DMS153 treated with DMSO at 0.1 percent for 48 hours (cell line): ENCODE data around the gene JAZF1.
A peak's percentile ranks its signal among the peaks of the same experiment; 100 is the strongest.

Experiments
- DNase-seq: peaks from one replicate; lab custom pipeline; 2025; ENCODE audit not compliant: unreplicated experiment; lab: John Stamatoyannopoulos, UW

Gene JAZF1

DNA sequence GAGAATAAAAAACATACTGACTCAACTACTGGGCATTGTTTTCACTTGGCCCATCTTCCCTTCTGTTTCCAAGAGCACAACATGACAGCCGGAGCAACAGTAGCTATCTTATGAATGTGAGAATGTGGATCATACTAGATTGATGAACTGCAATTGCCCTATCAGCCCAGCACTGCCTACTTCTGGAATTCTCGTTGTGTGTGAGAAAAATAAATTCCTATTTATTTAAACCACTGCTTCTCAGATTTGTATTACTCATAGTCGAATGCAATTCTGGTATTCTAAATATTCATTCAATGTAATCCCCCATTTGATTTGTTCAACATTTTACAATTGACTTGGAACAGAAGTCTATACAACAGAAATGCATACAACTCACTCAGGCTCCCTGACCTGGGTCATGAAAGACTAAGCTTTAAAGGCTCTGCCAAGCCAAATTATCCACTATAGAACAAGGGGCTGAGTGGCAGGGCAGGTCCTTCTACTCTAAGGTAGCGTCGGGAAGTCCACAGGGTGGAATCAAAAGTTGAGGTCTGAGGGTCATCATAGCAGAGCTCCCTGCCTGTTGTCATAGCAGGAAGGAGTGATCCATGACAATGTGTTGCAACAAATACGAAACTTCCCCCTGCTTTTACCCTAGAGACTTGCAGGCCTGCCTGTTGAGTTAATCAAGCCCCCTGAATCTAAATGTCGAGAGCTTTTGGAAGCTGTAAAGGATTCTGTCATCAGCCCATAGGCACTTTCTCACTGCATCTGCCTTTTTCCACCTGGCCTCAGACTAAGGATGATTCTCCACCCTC, 12.4 kb upstream of the JAZF1 start:
- no peak for DNase-seq

DNA sequence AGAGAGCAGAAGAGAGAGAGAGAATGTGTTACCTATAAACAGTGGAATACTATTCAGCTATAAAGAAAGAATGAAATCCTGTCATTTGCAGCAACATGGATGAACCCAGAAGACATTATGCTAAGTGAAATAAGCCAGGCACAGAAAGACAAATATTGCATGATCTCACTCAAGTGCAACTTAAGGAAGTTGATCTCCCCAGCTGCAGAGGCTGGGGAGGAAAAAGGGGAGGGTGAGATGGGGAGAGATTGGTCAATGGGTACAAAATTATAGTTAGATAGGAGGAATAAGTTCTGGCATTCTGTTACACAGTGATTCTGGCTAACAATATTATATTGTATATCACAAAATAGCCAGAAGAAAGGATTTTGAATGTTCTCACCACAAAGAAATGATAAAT, 11.2 kb upstream of the JAZF1 start:
- no peak for DNase-seq

DNA sequence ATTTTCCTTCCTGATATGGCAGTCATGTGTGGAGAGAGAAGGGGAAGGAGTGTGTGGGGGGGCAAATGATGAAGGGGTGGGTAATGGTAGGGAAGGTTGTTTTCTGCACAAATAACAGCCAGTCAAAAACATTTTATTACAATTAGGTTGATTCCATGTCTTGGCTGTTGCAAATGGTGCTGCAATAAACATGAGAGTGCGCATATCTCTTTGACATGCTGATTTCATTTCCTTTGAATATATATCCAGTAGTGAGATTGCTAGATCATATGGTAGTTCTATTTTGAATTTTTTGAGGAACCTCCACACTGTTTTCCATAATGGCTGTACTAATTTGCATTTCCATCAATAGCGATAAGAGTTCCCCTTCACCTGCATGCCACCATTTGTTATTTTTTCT, 10.6 kb upstream of the JAZF1 start:
- no peak for DNase-seq

DNA sequence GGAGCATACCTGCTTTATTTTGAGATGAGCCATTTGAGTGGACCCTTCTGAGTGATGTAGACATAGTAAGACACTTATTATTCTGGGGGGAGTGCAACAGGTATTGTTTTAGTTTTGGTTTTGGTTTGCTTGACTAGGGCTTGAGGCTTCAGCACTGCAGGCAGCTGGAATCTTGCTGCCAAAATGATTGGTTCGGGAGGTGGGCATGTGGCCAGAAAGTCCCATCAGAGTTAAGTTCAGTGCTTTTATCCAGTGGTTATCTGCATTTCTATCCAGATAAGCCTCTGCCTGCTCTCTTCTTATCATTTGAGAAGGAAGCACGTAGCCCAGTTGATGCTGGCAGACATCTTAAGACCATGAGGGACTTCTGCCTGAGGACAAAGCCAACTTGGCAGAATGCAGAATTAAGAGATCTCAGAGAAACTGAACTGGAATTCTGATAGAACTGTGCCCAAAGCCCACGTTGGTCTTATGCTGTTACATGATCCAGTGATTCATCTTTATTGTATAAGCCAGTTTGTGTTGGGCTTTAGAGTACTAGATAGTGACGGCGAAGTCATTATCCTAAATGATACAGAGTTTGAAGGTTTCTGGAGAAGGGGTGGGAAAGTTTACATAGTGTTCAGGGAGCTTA, 9.6 kb upstream of the JAZF1 start:
- DNase-seq, result no peak

DNA sequence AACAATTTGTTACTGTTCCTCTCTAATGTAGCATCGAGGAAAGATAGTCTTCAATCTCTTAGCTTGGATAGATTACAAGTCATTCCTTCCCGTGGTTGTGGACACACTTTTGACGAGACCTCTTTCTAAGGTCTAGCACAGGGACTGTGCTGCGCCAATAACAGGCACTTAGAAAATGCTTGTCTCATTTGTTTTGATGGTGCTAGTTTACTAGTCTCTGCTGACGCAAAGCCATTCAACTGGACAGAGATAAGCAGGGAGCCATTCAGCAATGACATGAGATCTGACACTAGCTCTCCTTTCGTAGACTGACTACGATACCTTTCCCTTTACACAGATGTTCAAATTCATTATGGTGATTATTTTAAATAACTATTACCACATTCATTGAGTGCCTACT, 6.4 kb upstream of the JAZF1 start:
- no peak for DNase-seq

DNA sequence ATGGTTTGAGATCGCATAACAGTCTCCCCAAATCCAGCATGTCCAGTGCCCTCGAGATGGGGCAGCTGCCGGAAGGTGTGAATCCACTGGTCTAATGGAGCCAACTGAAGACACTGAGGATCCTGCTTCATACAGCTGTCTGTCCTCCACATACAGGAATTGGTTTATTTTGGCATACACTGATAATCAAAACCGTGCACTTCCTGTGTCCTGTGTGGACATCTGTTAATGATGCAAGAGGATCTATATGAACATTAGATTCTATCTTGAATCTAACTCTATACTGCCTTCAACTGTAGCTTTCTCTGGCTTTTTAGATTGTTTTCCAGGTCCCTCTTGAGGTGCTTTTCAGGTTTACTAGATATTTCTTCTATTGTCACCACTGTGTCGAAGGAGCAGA, 3.0 kb upstream of the JAZF1 start:
- DNase-seq, result no peak

DNA sequence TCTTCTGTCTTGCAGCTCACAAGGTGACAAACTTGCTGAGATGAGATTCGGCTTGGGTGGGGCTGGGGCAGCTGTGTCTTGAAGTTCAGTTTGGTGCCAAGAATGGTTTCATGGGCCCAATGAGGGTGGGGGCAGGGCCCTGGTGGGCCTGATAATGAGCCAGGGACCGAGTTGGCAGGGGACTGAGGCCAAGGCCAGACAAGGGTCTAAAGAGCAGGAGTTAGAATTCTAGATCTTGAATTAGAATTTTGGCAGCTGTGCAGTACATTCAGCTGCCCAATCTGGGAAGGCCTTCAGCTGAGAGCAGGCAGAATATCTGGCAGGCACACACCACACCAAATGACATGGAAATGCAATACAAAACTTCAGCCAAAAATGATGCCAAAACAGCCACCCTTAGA, 1.5 kb upstream of the JAZF1 start:
- no peak for DNase-seq

DNA sequence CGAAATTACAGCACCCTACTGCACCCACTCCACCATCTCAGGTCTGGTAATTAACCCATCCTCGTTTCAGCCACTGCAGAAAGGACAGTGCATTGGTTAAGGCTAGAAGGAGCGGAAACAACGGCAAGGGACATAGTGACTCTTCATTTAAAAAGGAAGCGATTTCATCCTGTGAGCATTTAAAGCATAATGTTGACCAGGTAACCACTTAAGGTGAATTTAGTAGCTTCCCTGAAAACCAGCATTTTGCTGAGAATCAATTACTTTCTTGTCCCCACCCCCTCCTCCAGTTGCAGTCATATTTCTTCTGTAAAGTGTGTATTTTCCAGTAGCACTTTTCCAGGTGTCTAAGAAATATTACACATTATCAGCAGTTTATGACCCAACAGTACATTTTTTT, 821 bp upstream of the JAZF1 start:
- no peak for DNase-seq

DNA sequence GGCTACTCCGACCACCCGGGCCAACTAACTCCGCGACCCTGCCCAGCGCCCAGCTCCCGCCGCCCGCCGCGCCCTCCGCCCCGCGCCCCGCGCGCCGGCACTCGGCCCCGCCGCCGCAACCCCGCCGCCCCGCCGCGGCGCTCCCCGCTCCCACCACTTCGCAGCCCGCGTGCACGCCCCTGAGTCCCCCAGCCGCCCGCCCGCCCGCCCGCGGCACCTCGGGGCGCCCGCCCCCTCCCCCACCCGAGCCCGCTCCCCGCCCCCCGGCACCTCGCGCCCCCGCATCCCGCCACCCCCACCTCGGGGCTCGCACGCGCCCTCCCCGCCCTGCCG, 598 bp downstream of the JAZF1 start:
- DNase-seq, result no peak

DNA sequence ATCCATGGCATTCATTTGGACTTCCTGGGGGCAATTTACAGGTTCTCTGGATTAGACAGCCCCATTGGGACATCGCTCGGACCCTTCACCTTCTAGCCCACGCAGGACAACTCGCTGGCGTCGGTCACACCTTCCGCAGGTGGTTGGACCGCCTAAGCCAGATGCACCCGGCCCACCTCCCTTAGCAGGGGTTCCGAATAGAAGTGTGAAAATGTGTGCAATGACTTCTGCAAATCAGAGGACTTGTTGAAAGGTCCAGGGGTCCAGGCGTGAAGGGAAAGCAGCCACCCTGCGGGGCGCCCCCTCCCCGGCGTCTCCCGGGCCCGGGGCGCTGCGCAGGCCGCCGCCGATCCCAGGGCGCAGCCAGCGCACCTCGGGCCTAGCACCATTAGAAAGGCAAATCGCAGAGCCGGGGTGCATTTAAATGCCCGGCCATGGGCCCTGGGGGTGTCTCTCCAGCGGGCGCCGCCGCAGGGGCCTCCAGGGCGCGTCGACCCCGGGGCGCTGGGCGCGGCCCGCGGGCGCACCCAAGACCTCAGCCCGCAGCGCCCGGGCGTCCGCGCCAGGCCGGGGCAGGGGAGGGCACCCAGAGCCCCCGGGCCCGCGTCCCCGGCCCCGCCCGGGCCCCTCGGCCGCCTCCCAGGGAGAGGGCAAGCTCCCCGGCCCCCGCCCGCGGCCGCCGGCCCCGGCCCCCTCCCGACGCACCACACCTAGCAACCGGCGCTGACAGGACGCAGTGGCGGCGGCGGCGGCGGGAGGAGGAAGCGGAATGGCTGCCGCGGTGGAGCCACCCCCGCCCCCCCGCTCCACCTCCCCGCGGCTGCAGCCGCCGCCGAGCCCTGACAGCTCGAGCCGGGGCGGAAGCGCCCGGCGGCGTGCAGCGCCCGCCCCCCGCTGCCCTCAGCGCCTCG, 1.2 kb downstream of the JAZF1 start:
- peak; percentile 64 for DNase-seq

DNA sequence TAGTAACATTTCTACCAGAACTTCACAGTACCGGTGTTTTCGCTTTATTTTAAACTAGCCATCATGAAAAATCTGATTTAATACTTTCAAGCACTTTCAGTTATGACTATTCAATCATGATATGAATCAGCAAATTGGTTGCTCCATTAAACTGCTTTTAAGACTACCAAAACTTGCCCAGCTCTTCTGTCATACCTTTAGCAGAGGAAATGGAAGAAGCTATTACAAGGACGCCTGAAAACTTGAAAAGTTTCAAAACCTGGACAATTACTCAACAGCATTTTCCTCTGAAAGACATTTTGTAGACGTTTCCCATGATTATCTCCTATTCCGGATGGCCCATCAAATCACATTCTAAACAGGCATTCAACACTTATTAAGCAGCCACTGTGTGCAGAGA, 2.0 kb downstream of the JAZF1 start:
- DNase-seq, result no peak

DNA sequence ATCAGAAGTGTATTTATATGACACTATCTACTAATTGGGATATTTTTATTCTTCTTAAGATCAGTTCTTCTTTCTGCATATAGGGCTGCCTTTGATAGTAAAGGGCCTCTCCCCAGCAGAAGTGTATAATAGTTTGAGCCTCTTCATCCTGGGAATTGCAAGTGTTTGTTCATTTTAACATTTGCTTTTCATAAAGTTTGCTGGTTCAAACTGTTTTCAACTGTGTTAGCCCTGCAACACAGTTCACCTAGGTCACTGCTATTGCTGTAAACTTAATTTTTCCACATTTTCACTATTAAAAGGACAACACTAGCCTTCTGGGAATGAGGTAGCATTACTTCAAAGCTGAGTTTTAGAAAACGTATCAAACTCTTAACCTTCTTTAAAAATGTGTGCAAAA, 2.8 kb downstream of the JAZF1 start:
- no peak for DNase-seq

DNA sequence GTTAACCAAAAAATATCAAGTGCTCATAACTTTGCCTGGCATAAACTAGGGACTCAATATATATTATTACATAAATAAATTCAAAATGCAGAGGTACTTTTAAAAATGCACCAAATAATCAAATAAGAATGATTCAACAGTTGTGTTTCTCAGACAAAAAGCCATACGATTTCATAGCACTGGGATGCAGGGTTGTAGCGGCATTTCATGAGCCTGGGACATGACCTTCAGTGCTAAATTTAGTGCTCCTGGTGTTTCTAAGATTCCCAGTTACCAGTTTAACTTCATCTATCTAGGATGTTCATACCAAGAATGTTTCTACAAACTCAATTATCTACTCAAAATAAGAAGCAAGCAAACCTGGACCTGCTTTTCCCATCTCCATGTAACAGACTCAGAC, 4.0 kb downstream of the JAZF1 start:
- no peak for DNase-seq

DNA sequence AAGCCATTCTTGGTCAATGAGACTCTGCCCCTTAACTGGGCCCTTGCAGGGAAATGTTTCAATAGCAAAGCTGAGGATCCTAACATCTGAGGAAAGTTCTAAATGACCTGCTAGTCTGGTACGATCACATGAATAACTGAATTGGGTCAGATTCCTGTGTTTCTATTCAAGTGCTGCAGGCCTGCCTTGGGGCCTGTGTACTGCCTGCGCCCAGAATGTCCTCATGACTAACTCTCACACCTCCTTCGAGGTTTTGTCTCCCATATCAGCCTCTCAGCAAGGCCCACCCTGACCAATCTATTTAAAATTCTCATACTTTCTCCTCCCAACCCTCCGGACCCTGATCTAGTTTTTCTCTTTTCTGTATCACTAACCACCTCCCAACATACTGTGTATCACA, 4.4 kb downstream of the JAZF1 start:
- no peak for DNase-seq

DNA sequence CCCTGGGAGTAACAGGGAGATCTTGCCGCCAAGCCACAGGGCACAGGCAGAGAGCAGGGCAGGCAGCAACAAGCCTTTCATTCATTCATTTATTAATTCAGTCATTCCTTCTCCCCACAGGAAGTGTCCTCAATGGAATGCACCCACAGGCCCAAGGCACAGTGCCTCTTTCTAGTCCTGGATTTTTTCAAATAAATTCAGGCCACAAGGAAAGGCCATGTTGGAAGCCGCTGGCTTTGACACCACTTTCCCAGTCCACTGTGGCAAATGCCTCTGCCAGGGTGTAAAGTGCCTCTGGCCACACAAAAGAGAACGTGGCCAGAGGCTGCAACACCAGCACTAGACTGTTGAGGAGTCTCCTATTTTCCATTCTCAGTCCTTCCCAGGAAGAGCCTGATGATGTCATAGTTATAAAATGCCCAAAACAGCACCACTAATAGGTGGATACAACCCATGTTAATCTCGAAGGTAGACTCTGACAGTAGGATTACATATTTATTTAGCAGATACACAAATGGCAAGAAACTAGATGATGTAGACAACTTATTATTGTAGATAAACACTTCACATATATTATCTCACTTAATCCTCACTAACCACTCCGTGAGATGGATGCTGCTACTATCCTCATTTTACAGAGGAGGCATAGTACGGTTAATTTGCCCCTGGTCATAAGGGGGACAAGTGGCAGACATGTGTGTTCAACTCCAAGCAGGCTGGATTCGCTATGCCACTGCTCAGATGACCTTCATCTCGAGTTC, 5.5 kb downstream of the JAZF1 start:
- DNase-seq, result no peak

DNA sequence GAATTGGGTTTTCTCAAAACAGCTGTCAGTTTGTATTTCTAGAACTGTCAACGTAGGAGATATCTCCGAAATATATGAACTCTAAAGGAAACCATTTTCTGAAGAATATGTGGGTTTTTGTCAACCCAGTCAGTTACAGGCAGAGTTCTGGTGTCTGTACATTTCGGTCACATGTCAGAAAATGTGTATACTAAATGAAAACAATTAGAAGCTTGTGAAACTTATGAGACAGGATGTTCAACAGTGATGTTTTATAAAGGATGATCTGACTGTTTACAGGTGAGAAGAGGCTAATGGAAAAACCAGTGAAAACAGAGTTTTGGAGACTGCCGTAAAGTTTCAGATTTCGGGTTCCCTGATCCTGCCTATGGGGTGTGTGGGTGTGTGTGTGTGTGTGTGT, 6.2 kb downstream of the JAZF1 start:
- no peak for DNase-seq

DNA sequence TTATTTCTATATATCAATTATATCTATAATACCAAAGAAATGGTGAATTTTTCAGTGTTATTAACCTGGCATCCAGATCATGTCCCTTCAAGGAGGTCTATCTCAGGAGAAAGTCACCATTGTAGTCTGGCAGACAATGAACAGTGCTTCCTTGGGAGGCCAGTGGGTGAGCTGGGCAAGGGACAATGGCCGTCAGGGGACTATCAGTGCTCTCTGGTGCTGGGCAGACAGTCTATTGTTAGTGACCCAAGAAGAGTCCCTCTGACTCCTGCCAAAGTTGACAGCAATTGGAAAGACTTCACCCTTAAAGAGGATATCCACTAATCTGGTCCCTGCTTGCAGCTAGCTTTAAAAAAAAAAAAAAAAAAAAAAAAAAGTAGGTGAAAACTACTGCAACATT, 7.1 kb downstream of the JAZF1 start:
- no peak for DNase-seq

DNA sequence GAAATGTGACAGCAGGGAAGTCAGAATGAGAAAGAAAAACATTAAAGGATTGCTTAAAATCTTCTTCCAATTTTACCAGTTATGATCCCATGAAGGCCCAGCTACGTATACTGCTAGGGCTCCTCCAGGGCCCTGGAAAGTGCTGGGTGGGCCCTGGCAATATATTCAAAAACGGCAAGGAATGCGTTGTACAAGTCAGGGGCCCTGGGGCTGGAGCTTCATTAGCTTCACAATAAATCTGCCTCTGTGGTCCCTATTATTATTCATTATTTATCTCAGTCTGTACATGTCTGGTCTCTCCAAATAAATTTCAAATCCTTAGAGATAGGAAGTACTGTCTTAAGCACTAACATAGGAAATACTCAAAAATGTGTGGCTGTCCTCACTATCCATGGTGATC, 7.6 kb downstream of the JAZF1 start:
- DNase-seq, result no peak

DNA sequence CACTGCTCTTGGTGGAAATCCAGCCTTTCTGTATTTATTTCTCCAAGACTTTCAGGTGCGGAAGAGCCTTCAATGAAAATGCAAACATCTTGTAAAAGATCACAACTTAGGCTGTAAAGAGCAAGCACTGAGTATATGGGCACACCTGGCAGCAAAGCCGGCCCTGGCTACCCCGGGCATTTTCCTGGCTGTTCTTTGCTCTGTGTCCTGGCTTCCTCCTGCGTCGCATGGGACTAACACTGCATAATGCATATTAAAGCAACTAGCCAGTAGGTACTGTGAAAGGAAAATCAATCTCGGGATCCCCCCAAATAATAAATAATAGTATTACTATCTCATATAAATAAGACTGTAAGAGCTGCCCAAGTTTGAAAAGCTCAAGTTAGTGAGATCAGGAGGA, 9.9 kb downstream of the JAZF1 start:
- no peak for DNase-seq

DNA sequence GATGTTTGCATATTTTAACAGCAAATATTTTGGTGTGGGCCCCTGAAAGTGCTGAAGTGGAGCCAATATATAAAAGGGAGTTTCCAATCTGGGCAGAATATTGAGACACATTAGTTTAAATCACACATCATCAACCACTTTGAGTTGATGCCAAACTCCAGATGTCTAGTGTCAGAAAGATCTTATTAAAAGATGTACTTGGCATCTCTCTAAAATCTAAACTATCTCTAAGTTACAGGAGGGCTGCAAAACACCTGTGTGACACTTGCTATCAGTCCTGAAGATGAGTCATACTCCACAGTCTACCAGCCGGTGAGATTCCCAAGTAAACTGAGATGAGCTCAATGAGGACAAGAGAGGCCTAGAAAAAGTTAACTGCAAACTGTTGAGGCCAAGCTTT, 11.4 kb downstream of the JAZF1 start:
- no peak for DNase-seq

DNA sequence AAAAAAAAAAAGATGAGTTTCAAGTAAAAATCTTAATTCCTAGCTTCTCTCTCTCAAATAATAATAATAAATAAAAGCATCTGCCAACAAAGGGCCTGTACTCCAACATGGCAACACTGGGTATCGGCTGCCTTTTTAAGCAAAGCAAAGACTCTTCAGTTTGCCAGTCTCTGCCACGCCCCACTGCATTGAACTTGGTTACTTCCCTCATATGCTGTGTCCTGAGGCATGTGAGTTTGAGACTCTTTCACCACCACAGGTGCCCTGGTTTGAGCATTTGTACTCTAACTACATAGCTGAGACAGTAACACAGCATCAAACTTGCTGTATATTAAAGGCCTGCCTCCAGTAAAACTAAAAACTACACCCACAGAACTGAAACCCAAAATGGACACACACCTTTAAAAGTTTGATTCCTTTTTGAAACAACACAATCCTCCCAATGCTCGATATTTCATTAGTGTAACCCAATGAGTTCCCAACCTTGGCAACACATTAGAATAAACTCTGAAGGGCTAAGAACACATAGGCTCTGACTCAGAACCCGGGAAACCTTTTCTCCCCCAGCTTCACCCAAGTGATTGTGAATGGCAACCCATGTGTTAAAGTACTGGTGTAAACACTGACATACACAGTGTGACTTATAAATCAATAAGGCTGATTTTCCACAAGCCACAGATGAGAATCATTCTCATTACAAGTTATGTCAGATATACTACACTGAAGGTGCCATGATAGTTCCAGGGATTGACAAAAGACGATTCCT, 12.0 kb downstream of the JAZF1 start:
- no peak for DNase-seq
